ENCODE results near the gene CD68.
A peak's percentile ranks its signal among the peaks of the same experiment; 100 is the strongest.

CD68 gene

GRCh38 chr17:7579001-7579833 is at the start of gene CD68:
Gene CD68 (plus strand): TSS chr17:7579638. CDS start chr17:7579678, 40 bp downstream.
- peak in 2 of 3 experiments; percentile 57 to 64 for DNase-seq (ENCODE audit: low read depth in 3 of 3)

GRCh38 chr17:7530023-7530900 is 49.2 kb upstream of the CD68 start:
- no peak for DNase-seq (ENCODE audit: low read depth in 3 of 3)

GRCh38 chr17:7538050-7538449 is 41.4 kb upstream of the CD68 start:
- no peak for DNase-seq (ENCODE audit: low read depth in 3 of 3)

GRCh38 chr17:7538891-7539545 is 40.4 kb upstream of the CD68 start:
- no peak for DNase-seq (ENCODE audit: low read depth in 3 of 3)

GRCh38 chr17:7541074-7541621 is 38.3 kb upstream of the CD68 start:
- DNase-seq (ENCODE audit: low read depth in 3 of 3) = no peak

- no peak for DNase-seq (ENCODE audit: low read depth in 3 of 3)
These were observed 34.5 kb upstream of the CD68 start for GRCh38 chr17:7544911-7545310.

- peak in 1 of 3 experiments; percentile 21 for DNase-seq (ENCODE audit: low read depth in 3 of 3)
These were observed 30.6 kb upstream of the CD68 start, which contains the start of gene TNFSF12 for GRCh38 chr17:7548585-7549400. Gene TNFSF12 (plus strand): TSS chr17:7549058. CDS start chr17:7549154, 96 bp downstream.

GRCh38 chr17:7549401-7550055 is 29.9 kb upstream of the CD68 start:
- DNase-seq (ENCODE audit: low read depth in 3 of 3) = no peak

GRCh38 chr17:7550344-7550743 is 29.1 kb upstream of the CD68 start:
- DNase-seq (ENCODE audit: low read depth in 3 of 3) = no peak

GRCh38 chr17:7551396-7551795 is 28.0 kb upstream of the CD68 start:
- no peak for DNase-seq (ENCODE audit: low read depth in 3 of 3)

- DNase-seq (ENCODE audit: low read depth in 3 of 3) = no peak
These were observed 26.8 kb upstream of the CD68 start for GRCh38 chr17:7552621-7553051.

- no peak for DNase-seq (ENCODE audit: low read depth in 3 of 3)
These were observed 26.1 kb upstream of the CD68 start for GRCh38 chr17:7553356-7553755.

- no peak for DNase-seq (ENCODE audit: low read depth in 3 of 3)
These were observed 24.0 kb upstream of the CD68 start for GRCh38 chr17:7555320-7555948.

GRCh38 chr17:7556627-7557026 is 22.8 kb upstream of the CD68 start:
- DNase-seq (ENCODE audit: low read depth in 3 of 3) = no peak

- no peak for DNase-seq (ENCODE audit: low read depth in 3 of 3)
These were observed 22.2 kb upstream of the CD68 start for GRCh38 chr17:7557147-7557764.

GRCh38 chr17:7557775-7558543 is 21.5 kb upstream of the CD68 start:
- DNase-seq (ENCODE audit: low read depth in 3 of 3) = no peak

- DNase-seq (ENCODE audit: low read depth in 3 of 3) = no peak
These were observed 20.7 kb upstream of the CD68 start, which contains the start of gene TNFSF13 for GRCh38 chr17:7558544-7559319. Gene TNFSF13 (plus strand): TSS chr17:7558750. CDS start chr17:7559040, 290 bp downstream.
